GM23248 (cell line): ENCODE data around the gene ADRA2C.

Source experiments
- EZH2 ChIP-seq: fragments of 200-600 bp; sonication (generic); IDR thresholded peaks from 2 replicates; pipeline ENCODE4 v1.6.1; 2018; ENCODE audit warnings: antibody characterized with exemption, mild to moderate bottlenecking; ENCODE audit not compliant: insufficient read depth, poor library complexity, severe bottlenecking
- EZH2phosphoT487 ChIP-seq: fragments of 200-600 bp; sonication (generic); IDR thresholded peaks from 2 replicates; pipeline ENCODE4 v1.6.1; 2018; ENCODE audit warnings: antibody characterized with exemption, moderate library complexity, mild to moderate bottlenecking, low read depth; ENCODE audit not compliant: insufficient read depth

DNA sequence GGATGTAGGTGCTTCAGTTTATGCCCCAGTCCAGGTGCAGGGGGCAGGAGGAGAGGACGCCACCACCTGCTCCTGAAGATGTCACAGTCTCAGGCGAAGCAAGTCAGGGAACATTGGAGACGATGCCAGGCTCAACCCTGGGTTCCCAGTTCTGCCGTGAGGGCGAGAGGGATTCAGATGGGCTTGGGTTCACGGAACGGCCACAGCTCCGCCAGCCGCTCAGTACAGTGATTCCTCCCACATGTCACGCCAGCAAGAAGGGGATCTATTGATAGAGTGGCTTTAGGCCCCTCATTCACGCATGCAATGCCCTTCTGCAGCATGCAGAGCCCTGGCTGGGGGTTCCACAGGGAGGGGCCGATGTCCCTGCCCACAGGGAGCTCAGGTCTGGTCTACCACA, 34.2 kb downstream of the ADRA2C start:
- no peak for TF ChIP-seq EZH2phosphoT487
- no peak for TF ChIP-seq EZH2
